ENCODE results near the gene PSME2. TPM values are rescaled to one million over a fixed set of nuclear protein-coding genes. Genes with fewer than 3 reads are reported as not detected.
A peak's percentile ranks its signal among the peaks of the same experiment; 100 is the strongest.

The PSME2 gene
- total and polyA plus RNA-seq, 5 experiments from 2014 or later: 129 to 471 (median 402) TPM

GRCh38 chr14:24095271-24096068 is 50.9 kb downstream of the PSME2 start:
- peak in 1 of 2 donors; percentile 9 for ATAC-seq
- Mint-ChIP-seq H3K36me3 (peaks cover 0 to 18% (median 2%) of the 10 kb centered on the region in 3 donors), H3K4me1 (peaks cover 25 to 42% (median 34%) of the 10 kb centered on the region in 4 donors), H3K4me3 (peak overlapping the region; percentile 95 to 99 (median 98)), H3K27ac (peak overlapping the region; percentile 93 to 99 (median 97)), H3K9me3 (no peaks in the 10 kb centered on the region), H3K27me3 (no peaks in the 10 kb centered on the region)
- POLR2A ChIA-PET: interaction anchor here (0.6 to 6.1 kb wide), 15 partner anchors 9 to 335 kb away, joined by 3 to 50 read pairs (median 4); partner anchors contain the start of genes CARMIL3, DCAF11, EMC9 and KHNYN
- DNase-seq: peak in 2 of 10 donors; percentile 17 to 19

DNA sequence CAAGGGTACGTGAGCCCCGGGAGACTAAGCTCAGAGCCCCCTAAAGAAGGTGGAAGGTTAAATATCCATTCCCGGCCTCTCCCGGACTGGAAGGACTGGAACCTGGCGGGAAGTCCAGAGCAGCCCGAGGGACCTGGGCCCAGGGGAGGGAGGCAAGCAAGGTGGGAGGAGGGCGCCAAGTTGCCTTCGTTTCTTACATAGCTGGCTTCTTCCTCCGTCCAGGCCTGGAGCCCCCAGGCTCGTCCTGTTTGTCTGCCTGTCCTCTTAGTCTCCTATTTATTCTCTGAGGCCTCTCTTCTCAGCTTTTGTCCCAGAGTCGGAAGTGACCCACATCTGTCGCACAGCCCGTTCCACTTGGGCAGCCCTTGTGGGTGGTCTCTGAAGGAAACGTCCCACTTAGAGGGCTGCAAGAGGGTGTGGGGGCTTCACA is 51.6 kb downstream of the PSME2 start:
- DNase-seq (peak in 1 of 10 donors; percentile 7), ATAC-seq (peak; percentile 4)
- POLR2A ChIA-PET: interaction anchor here (0.6 to 6.1 kb wide), 15 partner anchors 10 to 335 kb away, joined by 3 to 50 read pairs (median 4); partner anchors contain the start of genes CARMIL3, DCAF11, EMC9 and KHNYN
- Mint-ChIP-seq H3K4me3 (peak overlapping the region; percentile 95 to 99 (median 98)), H3K4me1 (peaks cover 27 to 42% (median 36%) of the 10 kb centered on the region in 4 donors), H3K27ac (peak overlapping the region; percentile 93 to 99 (median 97)), H3K27me3 (no peaks in the 10 kb centered on the region), H3K9me3 (no peaks in the 10 kb centered on the region), H3K36me3 (peaks cover 0 to 12% (median 2%) of the 10 kb centered on the region in 3 donors)

- Mint-ChIP-seq H3K4me1 (peaks cover 29 to 40% (median 34%) of the 10 kb centered on the region in 4 donors), H3K27me3 (no peaks in the 10 kb centered on the region), H3K9me3 (no peaks in the 10 kb centered on the region), H3K4me3 (peak within 1 kb of the TSS; percentile 95 to 99 (median 98)), H3K36me3 (peaks cover 0 to 9% (median 0%) of the 10 kb centered on the region in 3 donors), H3K27ac (peak within 1 kb of the TSS; percentile 93 to 99 (median 97))
- peak; percentile 78 to 83 for ATAC-seq
- POLR2A ChIA-PET: interaction anchor here (0.6 to 6.1 kb wide), 21 partner anchors 11 to 336 kb away, joined by 3 to 50 read pairs (median 4); partner anchors contain the start of genes CARMIL3, DCAF11, IRF9 and KHNYN
- DNase-seq: peak; percentile 40 to 78 (median 62)
Observed at GRCh38 chr14:24093901-24094840, 52.2 kb downstream of the PSME2 start, which contains the start of gene PCK2. Gene PCK2 (plus strand): TSS chr14:24094311. CDS start chr14:24094406, 95 bp downstream.

Small RNAs within 50 kb of the gene (microRNA-seq; reads per million reads assigned to microRNA genes)
- not detected for gene MIR7703 (ENCODE audit: borderline microRNAs expressed)

Other genes starting within 250 kb of the PSME2 start
Only the 30 nearest of the 31 such genes appear.
- gene DHRS4, start 192.8 kb downstream of the PSME2 start, total RNA-seq: 10 to 100 TPM; 15.2 to 16.9 TPM
- 10 to 100 TPM; 28.8 to 37.6 (median 34.9) TPM for gene DHRS4, start 192.8 kb downstream of the PSME2 start, polyA plus RNA-seq
- 10 to 100 TPM; 15.1 to 17.3 TPM for gene DHRS4L2, start 157.7 kb downstream of the PSME2 start, total RNA-seq
- gene DHRS4L2, start 157.7 kb downstream of the PSME2 start, polyA plus RNA-seq: 10 to 100 TPM; 10.9 to 24.0 (median 21.2) TPM
- under 1 TPM in 1 of 2 experiments, not detected in 1; 0.16 TPM for gene CARMIL3, start 94.6 kb downstream of the PSME2 start, total RNA-seq
- gene CARMIL3, start 94.6 kb downstream of the PSME2 start, polyA plus RNA-seq: under 1 TPM in 1 of 3 donors, not detected in 2; 0.03 TPM
- not detected for gene CPNE6, start 75.0 kb downstream of the PSME2 start, total RNA-seq
- gene CPNE6, start 75.0 kb downstream of the PSME2 start, polyA plus RNA-seq: not detected
- gene PCK2, start 52.3 kb downstream of the PSME2 start, total RNA-seq: 10 to 100 TPM; 16.5 to 17.4 TPM
- 10 to 100 TPM in 2 of 3 donors, 1 to 10 TPM in 1; 8.6 to 11.6 (median 11.3) TPM for gene PCK2, start 52.3 kb downstream of the PSME2 start, polyA plus RNA-seq
- 10 to 100 TPM; 74.1 to 77.1 TPM for gene DCAF11, start 31.8 kb downstream of the PSME2 start, total RNA-seq
- gene DCAF11, start 31.8 kb downstream of the PSME2 start, polyA plus RNA-seq: 10 to 100 TPM; 68.0 to 83.8 (median 71.9) TPM
- 1 to 10 TPM; 2.7 to 3.4 TPM for gene NRL, start 31.7 kb downstream of the PSME2 start, total RNA-seq
- 1 to 10 TPM; 3.0 to 3.5 (median 3.1) TPM for gene NRL, start 31.7 kb downstream of the PSME2 start, polyA plus RNA-seq
- gene FITM1, start 16.0 kb downstream of the PSME2 start, total RNA-seq: 1 to 10 TPM; 1.9 to 2.2 TPM
- under 1 TPM; 0.52 to 0.60 (median 0.52) TPM for gene FITM1, start 16.0 kb downstream of the PSME2 start, polyA plus RNA-seq
- 100 to 1,000 TPM; 202 to 203 TPM for gene PSME1, start 10.4 kb downstream of the PSME2 start, total RNA-seq
- 100 to 1,000 TPM; 681 to 767 (median 753) TPM for gene PSME1, start 10.4 kb downstream of the PSME2 start, polyA plus RNA-seq
- gene EMC9, start 5.0 kb downstream of the PSME2 start, total RNA-seq: 10 to 100 TPM; 16.6 to 18.1 TPM
- 1 to 10 TPM; 7.5 to 9.4 (median 8.4) TPM for gene EMC9, start 5.0 kb downstream of the PSME2 start, polyA plus RNA-seq
- 10 to 100 TPM; 85.7 to 91.4 TPM for gene RNF31, start 888 bp upstream of the PSME2 start, total RNA-seq
- gene RNF31, start 888 bp upstream of the PSME2 start, polyA plus RNA-seq: 10 to 100 TPM; 34.1 to 45.3 (median 37.6) TPM
- 100 to 1,000 TPM; 109 to 116 TPM for gene IRF9, start 14.7 kb upstream of the PSME2 start, total RNA-seq
- gene IRF9, start 14.7 kb upstream of the PSME2 start, polyA plus RNA-seq: 10 to 100 TPM; 46.6 to 68.6 (median 51.3) TPM
- gene REC8, start 25.5 kb upstream of the PSME2 start, total RNA-seq: 10 to 100 TPM; 33.7 to 39.2 TPM
- gene REC8, start 25.5 kb upstream of the PSME2 start, polyA plus RNA-seq: 10 to 100 TPM; 11.1 to 11.6 (median 11.2) TPM
- gene IPO4, start 42.2 kb upstream of the PSME2 start, total RNA-seq: 10 to 100 TPM; 24.4 to 24.8 TPM
- 10 to 100 TPM; 20.2 to 27.5 (median 21.1) TPM for gene IPO4, start 42.2 kb upstream of the PSME2 start, polyA plus RNA-seq
- 10 to 100 TPM; 19.4 to 22.1 TPM for gene TM9SF1, start 48.8 kb upstream of the PSME2 start, total RNA-seq
- 10 to 100 TPM; 23.1 to 29.8 (median 29.1) TPM for gene TM9SF1, start 48.8 kb upstream of the PSME2 start, polyA plus RNA-seq
- 1 to 10 TPM in 1 of 2 experiments, under 1 TPM in 1; 0.30 to 1.1 TPM for gene TSSK4, start 59.1 kb upstream of the PSME2 start, total RNA-seq
- gene TSSK4, start 59.1 kb upstream of the PSME2 start, polyA plus RNA-seq: under 1 TPM; 0.79 to 0.95 (median 0.87) TPM
- gene CHMP4A, start 66.9 kb upstream of the PSME2 start, total RNA-seq: 100 to 1,000 TPM in 1 of 2 experiments, 10 to 100 TPM in 1; 99.4 to 107 TPM
- 100 to 1,000 TPM; 133 to 144 (median 143) TPM for gene CHMP4A, start 66.9 kb upstream of the PSME2 start, polyA plus RNA-seq
- gene MDP1, start 69.5 kb upstream of the PSME2 start, total RNA-seq: 10 to 100 TPM; 13.7 to 15.3 TPM
- gene MDP1, start 69.5 kb upstream of the PSME2 start, polyA plus RNA-seq: 10 to 100 TPM; 33.8 to 39.1 (median 34.5) TPM
- 100 to 1,000 TPM in 1 of 2 experiments, 10 to 100 TPM in 1; 96.8 to 107 TPM for gene NEDD8, start 85.8 kb upstream of the PSME2 start, total RNA-seq
- gene NEDD8, start 85.8 kb upstream of the PSME2 start, polyA plus RNA-seq: 100 to 1,000 TPM; 302 to 320 (median 319) TPM
- gene GMPR2, start 86.3 kb upstream of the PSME2 start, total RNA-seq: 10 to 100 TPM; 76.4 to 78.6 TPM
- 100 to 1,000 TPM in 1 of 3 donors, 10 to 100 TPM in 2; 79.7 to 111 (median 85.4) TPM for gene GMPR2, start 86.3 kb upstream of the PSME2 start, polyA plus RNA-seq
- gene TINF2, start 96.0 kb upstream of the PSME2 start, total RNA-seq: 100 to 1,000 TPM; 125 to 136 TPM
- gene TINF2, start 96.0 kb upstream of the PSME2 start, polyA plus RNA-seq: 100 to 1,000 TPM; 116 to 154 (median 150) TPM
- 1 to 10 TPM; 6.5 to 6.9 TPM for gene TGM1, start 116.6 kb upstream of the PSME2 start, total RNA-seq
- gene TGM1, start 116.6 kb upstream of the PSME2 start, polyA plus RNA-seq: under 1 TPM in 1 of 3 donors, not detected in 2; 0.13 TPM
- 10 to 100 TPM; 43.3 to 46.5 TPM for gene RABGGTA, start 125.0 kb upstream of the PSME2 start, total RNA-seq
- 10 to 100 TPM; 12.7 to 22.1 (median 20.4) TPM for gene RABGGTA, start 125.0 kb upstream of the PSME2 start, polyA plus RNA-seq
- 10 to 100 TPM; 27.5 to 34.2 TPM for gene DHRS1, start 153.2 kb upstream of the PSME2 start, total RNA-seq
- gene DHRS1, start 153.2 kb upstream of the PSME2 start, polyA plus RNA-seq: 10 to 100 TPM; 19.6 to 22.4 (median 20.8) TPM
- gene NOP9, start 153.2 kb upstream of the PSME2 start, total RNA-seq: 10 to 100 TPM; 21.8 to 25.8 TPM
- gene NOP9, start 153.2 kb upstream of the PSME2 start, polyA plus RNA-seq: 1 to 10 TPM; 1.3 to 2.2 (median 1.6) TPM
- gene CIDEB, start 161.4 kb upstream of the PSME2 start, total RNA-seq: 10 to 100 TPM; 12.2 to 15.5 TPM
- 10 to 100 TPM in 2 of 3 donors, 1 to 10 TPM in 1; 8.6 to 16.1 (median 13.2) TPM for gene CIDEB, start 161.4 kb upstream of the PSME2 start, polyA plus RNA-seq
- 10 to 100 TPM; 12.5 to 13.0 TPM for gene LTB4R2, start 163.5 kb upstream of the PSME2 start, total RNA-seq
- 1 to 10 TPM in 2 of 3 donors, under 1 TPM in 1; 0.93 to 3.5 (median 1.5) TPM for gene LTB4R2, start 163.5 kb upstream of the PSME2 start, polyA plus RNA-seq
- gene LTB4R, start 164.9 kb upstream of the PSME2 start, total RNA-seq: 10 to 100 TPM in 1 of 2 experiments, 1 to 10 TPM in 1; 9.6 to 10.1 TPM
- gene LTB4R, start 164.9 kb upstream of the PSME2 start, polyA plus RNA-seq: 1 to 10 TPM; 3.4 to 5.9 (median 4.5) TPM
- gene ADCY4, start 188.5 kb upstream of the PSME2 start, total RNA-seq: 1 to 10 TPM; 3.8 to 4.7 TPM
- gene ADCY4, start 188.5 kb upstream of the PSME2 start, polyA plus RNA-seq: under 1 TPM; 0.08 to 0.28 (median 0.24) TPM
- gene RIPK3, start 193.4 kb upstream of the PSME2 start, total RNA-seq: 10 to 100 TPM; 32.9 to 35.8 TPM
- 10 to 100 TPM in 1 of 3 donors, 1 to 10 TPM in 2; 5.3 to 11.1 (median 5.6) TPM for gene RIPK3, start 193.4 kb upstream of the PSME2 start, polyA plus RNA-seq